NCI-H2196 treated with DMSO at 0.1 percent for 48 hours (cell line): ENCODE data around the gene ALAD.

Source experiments
- DNase-seq: peaks from one replicate; lab custom pipeline; 2025; ENCODE audit not compliant: unreplicated experiment; lab: John Stamatoyannopoulos, UW

ALAD gene

GRCh38 chr9:113350107-113350661 is 50.9 kb downstream of the ALAD start:
- no peak for DNase-seq

- no peak for DNase-seq
Observed at GRCh38 chr9:113349445-113350094, 51.5 kb downstream of the ALAD start, which contains the start of gene BSPRY. BSPRY (plus strand) TSS chr9:113349541; CDS start chr9:113349580, 39 bp downstream.

DNA sequence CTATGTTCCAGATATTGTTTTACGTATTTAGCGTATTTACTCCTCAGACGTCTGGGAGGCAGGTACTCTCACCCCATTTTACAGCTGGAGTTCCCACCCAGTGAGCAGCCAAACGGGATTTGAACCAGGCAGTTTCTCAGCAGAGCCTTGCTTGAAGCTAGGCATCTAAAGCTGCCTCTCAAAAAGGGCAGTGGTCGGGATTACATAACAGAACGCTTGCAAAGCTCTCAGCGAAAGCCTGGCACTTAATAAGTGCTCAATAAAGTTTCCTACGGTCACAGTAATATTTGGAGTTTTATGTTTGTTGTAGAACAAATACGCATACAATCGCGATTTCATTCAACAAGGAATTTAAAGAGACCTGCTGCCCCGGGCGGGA is 52.0 kb downstream of the ALAD start:
- peak; percentile 25 for DNase-seq

DNA sequence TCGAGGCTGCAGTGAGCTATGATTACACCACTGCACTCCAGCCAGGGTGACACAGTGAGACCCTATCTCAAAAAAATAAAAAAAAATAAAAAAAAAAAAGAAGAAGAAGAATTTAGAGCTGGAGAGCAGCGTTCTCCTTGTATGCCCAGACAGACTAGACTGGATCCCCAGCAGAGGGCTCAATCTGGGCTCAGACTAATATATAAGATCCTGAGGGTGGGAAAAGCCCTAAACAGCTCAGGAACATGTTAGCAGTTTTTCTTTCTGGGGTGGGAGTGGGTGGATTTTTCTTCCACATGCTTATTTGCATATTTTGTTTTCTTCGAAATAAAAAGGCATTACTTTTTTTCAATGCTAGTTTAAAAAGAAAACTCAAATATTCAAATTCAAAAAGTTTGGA is 52.6 kb downstream of the ALAD start:
- DNase-seq = no peak

- no peak for DNase-seq
Observed at GRCh38 chr9:113345671-113346070, 55.4 kb downstream of the ALAD start.

GRCh38 chr9:113345190-113345589 is 55.9 kb downstream of the ALAD start:
- DNase-seq = no peak

GRCh38 chr9:113343732-113344231 is 57.3 kb downstream of the ALAD start:
- DNase-seq = peak; percentile 94

- peak; percentile 62 for DNase-seq
Observed at GRCh38 chr9:113341712-113342410, 59.2 kb downstream of the ALAD start.

- peak; percentile 80 for DNase-seq
Observed at GRCh38 chr9:113340011-113340699, 60.9 kb downstream of the ALAD start, which contains the start of gene WDR31. WDR31 (minus strand) TSS chr9:113340275; CDS start chr9:113332022, 8,253 bp downstream.

DNA sequence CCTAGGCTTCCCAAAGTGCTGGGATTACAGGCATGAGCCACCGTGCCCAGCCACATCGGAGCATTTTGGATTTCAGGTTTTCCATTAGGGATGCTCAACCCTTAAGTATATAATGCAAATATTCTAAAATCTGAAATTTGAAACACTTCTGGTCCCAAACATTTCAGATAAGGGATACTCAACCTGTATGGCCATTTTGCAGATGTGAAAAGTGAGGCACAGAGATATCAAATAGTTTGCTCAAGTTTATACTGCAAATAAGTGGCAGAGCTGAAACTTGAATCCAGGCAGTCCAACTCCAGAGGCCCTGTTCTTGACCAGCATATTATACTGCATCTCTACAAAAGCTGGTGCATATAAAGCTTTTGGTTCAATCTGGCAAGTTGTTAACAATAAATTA is 63.4 kb downstream of the ALAD start:
- no peak for DNase-seq
